ENCODE data around the gene PDE4DIP. TPM values are rescaled to one million over a fixed set of nuclear protein-coding genes. Genes with fewer than 3 reads are reported as not detected.
"Not testable (repeated sequence)": the region's sequence is repeated elsewhere in the genome, so short reads cannot be mapped to it uniquely, and the experiment has no call there.

PDE4DIP gene
- 184 and 211 TPM in 2 replicates for total RNA-seq
- polyA plus RNA-seq: 285 and 306 TPM in 2 replicates

DNA sequence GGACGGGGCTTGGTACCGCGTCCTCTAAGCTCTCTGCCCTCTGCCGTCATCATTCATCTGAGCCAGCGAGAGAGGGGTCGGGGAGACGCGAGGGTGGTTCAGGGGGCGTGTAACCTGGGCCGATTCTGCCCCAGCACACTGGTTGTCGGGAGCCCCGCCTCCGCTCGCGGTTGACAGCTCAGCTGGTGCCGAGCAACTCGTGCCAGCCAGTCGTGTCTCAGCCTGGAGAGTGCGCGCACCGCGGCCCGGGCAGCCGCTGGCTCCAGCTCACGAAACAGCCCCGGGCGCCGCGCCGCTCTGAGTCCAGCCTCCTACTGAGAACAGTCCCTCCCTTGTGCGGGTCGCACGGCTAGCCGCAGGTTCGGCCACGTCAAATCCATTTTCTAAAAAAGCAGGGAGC lies at the start of gene PDE4DIP:
TSS of gene PDE4DIP (plus strand) at position 209 of the 400 bp plus-strand sequence. CDS start 347 bp downstream, outside the sequence.
- H3K4me1 ChIP-seq (ENCODE audit: low read depth); H3K9me3 ChIP-seq (ENCODE audit: low read depth); H3K4me3 ChIP-seq; DNase-seq (ENCODE audit: low read depth in 1 of 2, low spot score in 1 of 2); H3K36me3 ChIP-seq; H3K27me3 ChIP-seq; H3K27ac ChIP-seq: not testable (repeated sequence)

DNA sequence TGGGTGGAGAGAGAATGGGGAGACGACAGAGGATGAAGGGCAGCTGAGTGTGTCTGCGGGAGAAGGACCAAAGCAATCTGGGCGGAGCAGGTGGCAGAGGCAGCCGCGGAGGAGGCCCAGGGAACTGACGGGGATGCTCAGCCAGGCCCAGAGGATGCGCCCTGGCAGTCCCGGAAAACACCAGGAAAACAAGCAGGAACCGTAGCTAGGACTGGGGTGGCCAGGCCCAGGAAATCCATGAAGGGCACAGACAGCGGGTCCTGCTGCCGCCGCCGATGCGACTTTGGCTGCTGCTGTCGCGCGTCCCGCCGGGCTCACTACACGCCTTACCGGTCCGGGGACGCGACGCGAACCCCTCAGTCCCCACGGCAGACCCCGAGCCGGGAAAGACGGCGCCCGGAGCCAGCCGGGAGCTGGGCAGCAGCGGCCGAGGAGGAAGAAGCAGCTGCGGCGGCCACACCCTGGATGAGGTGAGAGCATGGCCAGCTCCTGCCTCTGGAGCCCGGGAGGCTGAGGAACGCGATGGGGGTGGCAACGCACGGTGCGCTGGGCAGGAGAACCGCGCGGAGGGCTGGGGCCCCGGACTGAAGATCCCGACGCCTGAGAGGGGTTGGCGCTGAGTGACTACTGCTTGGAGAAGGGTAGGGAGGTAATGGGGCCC lies 35.8 kb upstream of the PDE4DIP start:
- not testable (repeated sequence) for H3K36me3 ChIP-seq; H3K4me1 ChIP-seq (ENCODE audit: low read depth); H3K27me3 ChIP-seq; H3K9me3 ChIP-seq (ENCODE audit: low read depth); H3K4me3 ChIP-seq; H3K27ac ChIP-seq; DNase-seq (ENCODE audit: low read depth in 1 of 2, low spot score in 1 of 2)

DNA sequence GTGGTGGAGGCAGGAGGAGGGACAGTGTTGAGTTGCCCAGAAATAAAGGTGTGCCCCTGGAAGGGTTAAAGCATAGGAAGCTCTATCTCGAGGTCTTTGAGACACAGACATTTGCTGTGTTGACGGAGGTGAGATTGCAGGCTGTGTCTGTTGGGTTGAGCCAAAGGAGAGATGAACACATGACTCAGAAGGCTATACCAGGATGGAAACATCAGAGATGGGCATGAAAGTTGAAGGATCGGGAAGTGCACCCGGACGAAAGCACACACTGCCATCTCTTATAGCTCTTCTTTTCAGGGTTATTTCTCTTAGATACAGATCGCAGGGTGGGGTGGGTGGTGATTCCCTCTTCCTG lies 35.3 kb upstream of the PDE4DIP start:
- H3K4me3 ChIP-seq; H3K4me1 ChIP-seq (ENCODE audit: low read depth); H3K36me3 ChIP-seq; DNase-seq (ENCODE audit: low read depth in 1 of 2, low spot score in 1 of 2); H3K27me3 ChIP-seq; H3K9me3 ChIP-seq (ENCODE audit: low read depth); H3K27ac ChIP-seq: not testable (repeated sequence)

- DNase-seq (ENCODE audit: low read depth in 1 of 2, low spot score in 1 of 2); H3K9me3 ChIP-seq (ENCODE audit: low read depth); H3K27me3 ChIP-seq; H3K4me1 ChIP-seq (ENCODE audit: low read depth); H3K36me3 ChIP-seq; H3K27ac ChIP-seq; H3K4me3 ChIP-seq: not testable (repeated sequence)
Observed at GRCh38 chr1:148822180-148822579, 22.0 kb upstream of the PDE4DIP start.

DNA sequence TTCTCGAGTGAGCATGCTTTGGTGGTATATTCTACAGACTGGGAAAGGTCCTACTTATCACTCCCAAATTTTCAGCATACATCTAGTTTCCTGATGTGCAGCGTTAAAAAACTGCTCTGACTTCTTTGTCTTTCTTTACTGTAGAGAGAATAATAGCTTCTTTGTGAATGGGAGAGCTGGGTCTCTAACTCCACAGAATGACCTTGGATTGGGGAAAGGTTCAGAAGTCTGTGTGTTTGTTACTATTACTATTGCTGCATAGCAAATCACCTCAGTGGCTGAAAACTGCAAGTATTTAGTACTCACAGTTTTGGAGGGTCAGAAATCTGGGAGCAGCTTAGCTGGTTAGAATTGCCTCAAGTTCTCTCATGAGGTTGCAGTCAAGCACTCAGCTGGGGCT lies 20.4 kb upstream of the PDE4DIP start:
- not testable (repeated sequence) for H3K9me3 ChIP-seq (ENCODE audit: low read depth); H3K4me3 ChIP-seq; DNase-seq (ENCODE audit: low read depth in 1 of 2, low spot score in 1 of 2); H3K27ac ChIP-seq; H3K4me1 ChIP-seq (ENCODE audit: low read depth); H3K36me3 ChIP-seq; H3K27me3 ChIP-seq

GRCh38 chr1:148825029-148825428 lies 19.2 kb upstream of the PDE4DIP start:
- not testable (repeated sequence) for H3K27ac ChIP-seq; H3K9me3 ChIP-seq (ENCODE audit: low read depth); DNase-seq (ENCODE audit: low read depth in 1 of 2, low spot score in 1 of 2); H3K4me1 ChIP-seq (ENCODE audit: low read depth); H3K27me3 ChIP-seq; H3K36me3 ChIP-seq; H3K4me3 ChIP-seq

GRCh38 chr1:148828531-148828930 lies 15.7 kb upstream of the PDE4DIP start:
- not testable (repeated sequence) for H3K4me3 ChIP-seq; H3K36me3 ChIP-seq; H3K9me3 ChIP-seq (ENCODE audit: low read depth); H3K27ac ChIP-seq; H3K4me1 ChIP-seq (ENCODE audit: low read depth); H3K27me3 ChIP-seq; DNase-seq (ENCODE audit: low read depth in 1 of 2, low spot score in 1 of 2)

DNA sequence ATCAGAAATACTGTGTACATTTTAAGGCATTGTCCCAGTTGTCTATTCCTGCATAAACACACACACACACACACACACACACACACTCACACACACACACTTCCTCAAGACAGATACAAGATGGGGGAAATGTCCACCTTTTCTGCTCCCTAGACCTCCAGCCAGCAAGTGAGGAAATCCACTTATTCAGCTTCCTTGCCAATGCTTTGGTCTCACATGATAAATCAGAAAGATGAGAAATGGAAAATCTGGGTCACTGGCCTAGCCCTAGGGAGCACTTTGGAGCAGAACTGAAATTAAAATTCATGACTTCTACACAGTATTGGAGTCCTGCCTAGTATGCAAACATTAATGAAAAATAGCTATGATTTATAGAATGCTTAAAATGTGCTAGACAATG lies 15.3 kb upstream of the PDE4DIP start:
- H3K36me3 ChIP-seq; H3K4me3 ChIP-seq; H3K9me3 ChIP-seq (ENCODE audit: low read depth); H3K27ac ChIP-seq; H3K4me1 ChIP-seq (ENCODE audit: low read depth); DNase-seq (ENCODE audit: low read depth in 1 of 2, low spot score in 1 of 2); H3K27me3 ChIP-seq: not testable (repeated sequence)

GRCh38 chr1:148829365-148829764 lies 14.9 kb upstream of the PDE4DIP start:
- H3K4me3 ChIP-seq: not testable (repeated sequence)

DNA sequence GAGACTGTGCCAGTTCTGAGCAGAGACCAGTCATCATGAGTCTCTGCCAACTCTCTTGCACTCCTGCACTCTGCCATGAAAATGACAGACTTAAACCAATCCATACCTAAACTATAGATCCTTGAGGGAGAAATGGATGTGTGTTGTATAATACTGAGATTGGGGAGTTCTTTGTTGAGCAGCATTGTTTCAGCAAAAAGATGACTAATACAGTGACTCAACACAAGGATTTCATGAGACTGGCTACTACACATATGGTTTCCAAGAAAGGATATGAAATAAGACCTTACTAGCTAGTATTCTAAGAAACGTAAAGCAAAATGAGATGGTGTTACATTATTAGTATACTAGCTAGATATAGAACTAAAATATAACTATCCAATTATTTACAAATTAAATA lies 3.0 kb upstream of the PDE4DIP start:
- H3K4me1 ChIP-seq (ENCODE audit: low read depth); H3K9me3 ChIP-seq (ENCODE audit: low read depth); H3K36me3 ChIP-seq; DNase-seq (ENCODE audit: low read depth in 1 of 2, low spot score in 1 of 2); H3K27ac ChIP-seq; H3K27me3 ChIP-seq; H3K4me3 ChIP-seq: not testable (repeated sequence)

More at GRCh38 chr1:148829365-148829764, 14.9 kb upstream of the PDE4DIP start:
- not testable (repeated sequence) for H3K27ac ChIP-seq; H3K9me3 ChIP-seq (ENCODE audit: low read depth); H3K36me3 ChIP-seq; DNase-seq (ENCODE audit: low read depth in 1 of 2, low spot score in 1 of 2); H3K27me3 ChIP-seq; H3K4me1 ChIP-seq (ENCODE audit: low read depth)

DNA sequence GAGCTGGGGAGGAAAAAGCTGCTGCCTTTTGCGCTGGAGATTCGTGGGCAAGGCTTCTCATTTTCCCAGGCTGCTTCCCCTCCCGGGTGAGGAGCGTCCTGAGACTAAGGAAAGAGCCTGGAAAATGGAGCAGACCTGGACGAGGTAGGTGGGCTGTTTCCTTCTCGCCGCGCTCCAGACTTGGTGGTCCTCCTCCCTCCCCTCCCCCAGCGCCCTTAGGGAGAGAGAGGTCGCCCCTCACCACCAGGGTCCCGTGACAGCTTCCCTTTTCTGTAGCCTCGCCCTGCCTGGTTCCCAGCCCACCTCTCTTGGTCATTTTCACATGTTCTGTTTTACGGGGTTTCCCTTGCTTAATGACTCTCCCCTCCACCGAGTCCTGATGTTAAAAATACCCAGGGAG lies 423 bp downstream of the PDE4DIP start:
- not testable (repeated sequence) for H3K4me1 ChIP-seq (ENCODE audit: low read depth); H3K27ac ChIP-seq; H3K36me3 ChIP-seq; H3K4me3 ChIP-seq; DNase-seq (ENCODE audit: low read depth in 1 of 2, low spot score in 1 of 2); H3K9me3 ChIP-seq (ENCODE audit: low read depth); H3K27me3 ChIP-seq

GRCh38 chr1:148845068-148845467 lies 840 bp downstream of the PDE4DIP start:
- not testable (repeated sequence) for H3K27ac ChIP-seq; H3K4me3 ChIP-seq; H3K4me1 ChIP-seq (ENCODE audit: low read depth); H3K27me3 ChIP-seq; DNase-seq (ENCODE audit: low read depth in 1 of 2, low spot score in 1 of 2); H3K36me3 ChIP-seq; H3K9me3 ChIP-seq (ENCODE audit: low read depth)

DNA sequence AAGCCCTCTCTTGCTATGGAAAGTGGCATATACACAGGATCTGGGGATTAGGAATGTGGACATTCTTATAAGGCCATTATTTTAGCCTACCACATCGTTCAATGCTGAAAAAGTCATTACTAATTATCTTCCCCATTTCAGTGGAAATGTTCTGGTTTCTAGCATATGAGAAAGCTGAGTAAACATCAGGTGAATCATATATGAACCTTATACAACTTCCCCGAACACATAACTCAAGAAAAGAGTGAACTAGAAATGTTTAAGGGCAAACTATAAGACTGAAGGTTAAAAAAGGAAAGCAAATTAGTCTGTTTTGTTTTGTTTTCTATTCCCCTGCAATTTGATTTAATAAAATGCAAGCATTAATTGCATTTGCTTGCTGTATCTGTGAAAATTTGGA lies 6.1 kb downstream of the PDE4DIP start:
- not testable (repeated sequence) for H3K4me3 ChIP-seq; H3K9me3 ChIP-seq (ENCODE audit: low read depth); H3K36me3 ChIP-seq; H3K4me1 ChIP-seq (ENCODE audit: low read depth); H3K27me3 ChIP-seq; H3K27ac ChIP-seq; DNase-seq (ENCODE audit: low read depth in 1 of 2, low spot score in 1 of 2)

GRCh38 chr1:148850840-148851239 lies 6.6 kb downstream of the PDE4DIP start:
- not testable (repeated sequence) for H3K4me3 ChIP-seq; DNase-seq (ENCODE audit: low read depth in 1 of 2, low spot score in 1 of 2); H3K9me3 ChIP-seq (ENCODE audit: low read depth); H3K27me3 ChIP-seq; H3K27ac ChIP-seq; H3K4me1 ChIP-seq (ENCODE audit: low read depth); H3K36me3 ChIP-seq

GRCh38 chr1:148851684-148852083 lies 7.5 kb downstream of the PDE4DIP start:
- H3K4me1 ChIP-seq (ENCODE audit: low read depth); H3K36me3 ChIP-seq; DNase-seq (ENCODE audit: low read depth in 1 of 2, low spot score in 1 of 2); H3K27me3 ChIP-seq; H3K9me3 ChIP-seq (ENCODE audit: low read depth); H3K27ac ChIP-seq; H3K4me3 ChIP-seq: not testable (repeated sequence)

Data from cardiac muscle cell (in vitro differentiated cells and primary cell).